NCI-H187 (cell line): ENCODE data around the gene PRPF40B.
A peak's percentile ranks its signal among the peaks of the same experiment; 100 is the strongest.

Source experiments
- DNase-seq, 2 experiments: peaks; one replicate each; lab custom pipeline; 2025; lab: John Stamatoyannopoulos, UW

PRPF40B gene

DNA sequence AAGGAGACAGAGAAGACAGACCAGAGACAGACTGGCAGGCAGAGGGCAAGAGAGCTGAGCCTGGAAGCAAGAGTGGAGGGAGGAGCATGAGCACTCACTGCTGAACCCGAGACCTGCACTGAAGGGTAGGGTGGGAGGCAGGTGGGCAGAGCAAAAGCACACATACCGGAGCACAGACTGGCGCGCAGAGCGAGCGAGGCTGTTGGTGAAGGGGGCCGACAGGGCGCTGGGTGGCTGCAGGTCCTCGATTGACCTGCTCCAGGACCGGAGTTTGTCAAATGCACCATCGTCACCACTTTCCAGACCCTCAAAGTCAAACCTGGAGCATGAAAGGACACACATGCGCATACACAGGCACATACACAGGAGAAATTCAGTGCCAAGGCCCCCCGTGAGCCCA lies 34.9 kb downstream of the PRPF40B start:
- DNase-seq, result no peak

- DNase-seq, result no peak
These were observed 36.4 kb downstream of the PRPF40B start for GRCh38 chr12:49659753-49660152.

- no peak for DNase-seq
These were observed 37.8 kb downstream of the PRPF40B start for GRCh38 chr12:49661191-49661590.

GRCh38 chr12:49661746-49662145 lies 38.4 kb downstream of the PRPF40B start:
- no peak for DNase-seq

GRCh38 chr12:49662998-49663843 lies 39.9 kb downstream of the PRPF40B start:
- DNase-seq, result no peak

DNA sequence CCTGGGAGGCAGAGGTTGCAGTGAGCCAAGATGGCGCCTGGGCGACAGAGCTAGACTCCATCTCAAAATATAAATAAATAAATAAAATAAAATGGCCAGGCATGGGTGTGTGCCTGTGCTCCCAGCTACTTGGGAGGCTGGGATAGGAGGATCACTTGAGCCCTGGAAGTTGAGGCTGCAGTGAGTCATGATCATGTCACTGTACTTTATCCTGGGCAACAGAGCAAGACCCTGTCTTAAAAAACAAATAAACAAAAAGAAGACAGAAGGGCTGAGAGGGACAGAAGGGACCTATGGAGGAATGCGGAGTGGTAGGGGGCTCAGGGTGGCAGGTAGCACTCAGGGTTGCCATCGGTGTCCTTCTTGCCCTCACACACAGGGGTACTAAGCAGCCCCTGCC lies 40.8 kb downstream of the PRPF40B start:
- no peak for DNase-seq

DNA sequence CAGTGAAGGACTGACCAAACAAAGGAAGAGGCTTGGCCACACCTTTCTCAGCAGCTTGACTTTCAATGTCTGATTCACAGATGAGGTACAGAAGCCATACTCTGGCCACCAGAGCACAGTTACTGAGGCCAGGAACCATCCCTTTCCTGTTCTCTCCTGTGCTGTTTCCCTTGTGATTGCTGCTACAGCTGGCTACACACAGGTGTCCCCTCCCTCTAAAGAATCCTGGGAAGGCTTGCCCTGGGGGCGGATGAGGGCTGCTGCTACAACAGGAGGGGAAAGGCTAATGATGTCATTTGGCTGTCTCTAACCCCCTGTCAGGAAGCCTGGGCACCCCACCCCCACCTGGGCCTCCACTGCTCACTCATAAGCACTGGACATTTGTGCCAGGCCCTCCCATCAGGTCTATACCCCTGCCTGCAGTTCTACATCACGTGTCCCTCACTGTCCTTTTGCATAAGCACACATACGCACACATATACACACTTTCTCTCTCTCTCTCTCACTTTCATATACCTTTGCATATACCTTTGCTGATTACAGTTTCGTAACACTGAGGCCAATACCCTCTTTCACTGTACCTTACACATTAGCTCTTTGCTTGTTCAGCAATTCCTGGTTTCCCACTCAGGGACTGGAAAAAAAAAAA lies 41.4 kb downstream of the PRPF40B start:
- no peak for DNase-seq

- DNase-seq, result no peak
These were observed 42.0 kb downstream of the PRPF40B start for GRCh38 chr12:49665384-49665783.

DNA sequence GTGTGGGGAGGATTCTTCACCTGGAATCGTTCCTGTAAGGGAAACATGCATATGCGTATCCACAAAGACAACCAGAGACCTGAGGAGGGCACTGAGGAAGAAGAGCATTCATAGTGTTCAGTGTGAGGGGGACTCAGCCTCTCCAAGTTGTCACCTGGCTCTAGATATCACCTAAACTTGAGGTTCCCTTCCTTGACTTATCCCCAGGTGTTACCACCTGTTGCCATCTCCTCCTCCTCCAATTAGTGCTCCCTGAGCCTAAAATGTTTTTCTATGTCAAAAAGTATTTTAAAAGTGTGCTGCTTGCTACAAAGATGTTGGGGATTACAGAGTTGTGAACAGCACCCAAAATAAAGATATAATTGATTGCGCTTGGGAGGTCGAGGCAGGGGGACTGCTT lies 42.8 kb downstream of the PRPF40B start:
- no peak for DNase-seq

DNA sequence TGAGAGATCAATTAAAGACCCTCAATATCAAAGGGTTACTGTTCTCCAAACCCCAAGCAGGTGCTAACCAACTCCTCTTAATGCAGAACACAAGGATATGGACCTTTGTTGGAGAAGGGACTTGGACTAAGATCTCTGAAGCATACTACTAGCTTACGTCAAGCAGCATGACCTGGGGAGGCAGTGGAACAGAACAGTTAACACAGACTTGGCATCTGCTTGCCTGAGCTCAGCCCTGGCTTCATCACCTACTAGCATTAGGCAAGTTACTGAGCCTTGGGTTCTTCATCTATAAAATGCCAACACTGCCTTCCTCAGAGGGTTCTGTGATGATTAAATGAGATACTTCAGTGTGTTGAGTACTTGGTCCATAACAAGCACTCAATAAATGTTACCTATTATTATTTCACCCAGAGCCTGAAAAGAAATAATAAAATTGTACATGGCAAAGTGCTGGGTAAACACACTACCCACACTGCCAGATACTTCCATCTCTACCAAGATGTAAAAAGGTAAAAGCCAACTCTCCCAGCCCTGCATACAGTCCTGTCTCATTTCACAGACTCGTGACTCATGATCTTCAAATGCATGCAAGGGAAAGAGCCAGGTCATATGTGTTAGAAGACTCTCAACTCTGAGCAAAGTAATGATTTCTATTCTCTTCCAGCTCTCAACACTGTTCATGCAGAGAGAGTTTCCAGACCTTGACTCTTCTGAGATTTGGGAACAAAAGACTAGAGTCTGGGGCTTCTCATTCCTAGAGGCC lies 44.1 kb downstream of the PRPF40B start:
- no peak for DNase-seq

DNA sequence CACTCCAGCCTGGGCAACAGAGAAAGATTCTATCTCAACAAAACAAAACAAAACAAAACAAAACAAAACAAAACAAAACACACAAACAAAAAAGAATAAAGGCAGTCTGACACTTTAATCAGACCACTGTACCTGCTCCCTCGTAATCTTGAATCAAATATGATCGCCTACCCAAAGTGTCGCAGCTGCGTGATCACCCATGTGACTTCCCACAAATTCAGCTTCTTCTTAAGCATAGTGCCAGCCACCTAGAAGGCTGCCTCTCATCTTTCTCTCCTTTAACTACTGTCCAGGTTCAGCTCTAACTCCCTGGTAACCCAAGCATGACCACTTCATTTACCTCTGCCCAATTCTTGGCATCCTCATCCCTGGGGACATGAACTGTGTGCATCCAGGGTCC lies 46.4 kb downstream of the PRPF40B start:
- DNase-seq, result no peak

- DNase-seq, result no peak
These were observed 47.8 kb downstream of the PRPF40B start for GRCh38 chr12:49671031-49671765.

- no peak for DNase-seq
These were observed 49.2 kb downstream of the PRPF40B start for GRCh38 chr12:49672301-49673217.

DNA sequence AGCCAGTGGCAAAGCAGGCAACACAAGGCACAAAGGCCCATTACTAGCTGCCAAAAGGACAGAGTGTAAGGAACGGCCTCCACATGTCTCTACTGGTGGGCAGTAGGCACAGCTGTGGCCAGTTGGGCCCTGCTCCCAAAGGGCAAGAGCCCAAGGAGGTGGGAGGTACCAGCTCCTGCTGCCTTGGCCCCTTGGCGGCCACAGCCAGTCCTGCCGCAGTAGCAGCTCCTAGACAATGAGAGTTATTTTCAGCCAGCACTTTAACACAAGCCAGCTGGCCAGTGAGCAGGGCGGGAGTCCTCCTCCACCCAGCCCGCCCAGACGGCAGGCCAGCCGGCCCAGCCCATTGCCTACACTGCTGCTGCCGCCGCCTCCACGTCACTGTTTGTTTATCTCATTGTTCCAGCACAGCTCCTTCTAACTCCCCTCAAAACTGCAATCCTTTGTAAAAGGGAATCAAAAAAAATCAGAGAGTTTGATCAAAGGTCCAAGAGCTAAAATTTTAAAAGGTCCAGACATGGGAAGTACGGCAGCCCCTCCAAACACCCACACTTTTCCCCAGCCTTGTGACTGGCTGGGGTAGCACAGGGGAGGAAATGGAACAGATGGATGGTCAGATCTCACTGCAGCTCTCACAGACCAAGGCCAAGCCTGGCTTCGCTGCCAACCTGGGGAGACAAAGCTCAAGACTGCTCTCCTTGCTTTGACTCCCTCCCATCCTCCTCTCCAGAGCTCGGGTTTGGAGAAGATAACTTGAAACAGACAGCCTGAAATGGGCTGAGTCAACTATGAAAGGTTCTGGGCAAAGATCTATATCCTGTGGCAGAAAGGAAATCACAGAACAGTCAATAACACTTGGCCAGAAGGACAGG lies 50.3 kb downstream of the PRPF40B start:
- DNase-seq, result peak; percentile 62 to 70

DNA sequence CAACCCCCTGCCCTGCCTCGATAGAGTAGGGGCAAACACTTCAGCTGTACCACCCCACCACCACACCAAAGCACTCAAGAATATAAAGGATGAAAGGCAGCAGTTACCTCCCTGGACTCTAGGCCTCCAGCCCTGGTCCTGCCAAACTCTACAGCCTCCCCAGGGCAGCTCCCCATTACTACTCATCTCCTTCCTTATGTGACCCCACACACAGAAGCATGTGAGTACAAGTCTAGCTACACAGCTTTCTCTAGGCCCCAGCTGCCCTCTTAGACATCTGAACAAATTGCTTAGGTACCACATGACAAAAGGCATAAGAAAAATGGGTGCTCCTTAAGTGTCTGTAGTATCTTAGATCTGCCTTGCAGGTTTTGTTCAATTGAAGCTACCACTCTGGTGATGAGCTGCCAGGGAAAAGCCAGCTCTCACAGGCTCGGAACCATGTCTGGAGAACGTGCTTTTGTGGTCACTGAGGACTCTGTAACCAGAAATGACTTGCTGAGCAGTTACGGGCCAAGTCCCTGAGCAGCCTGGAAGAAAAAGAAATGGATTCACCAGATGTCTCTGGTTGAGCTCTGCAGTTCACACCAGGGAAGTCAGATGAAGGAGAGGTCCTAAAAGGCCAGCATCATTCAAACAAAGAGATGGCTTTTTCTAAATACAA lies 51.1 kb downstream of the PRPF40B start:
- DNase-seq, result peak; percentile 19 to 22

DNA sequence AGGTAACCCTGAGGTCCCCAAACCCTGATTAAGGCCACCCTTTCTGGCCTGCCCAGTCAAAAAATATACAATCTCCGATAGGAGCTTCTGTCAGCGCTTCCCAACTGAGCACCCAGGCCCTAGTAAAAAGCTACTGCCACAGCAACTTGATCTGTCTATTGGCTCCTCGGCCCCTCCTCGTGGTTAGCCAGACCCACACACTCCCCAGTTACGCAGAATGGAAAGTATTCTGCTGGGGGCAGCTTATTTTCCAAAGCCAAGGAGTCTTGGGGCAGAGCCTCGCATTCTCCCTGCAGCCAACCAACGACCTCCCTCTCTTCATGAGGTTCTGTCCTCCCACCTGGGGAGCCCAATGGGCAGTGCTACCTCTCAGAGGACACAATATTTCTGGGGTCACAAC lies 51.8 kb downstream of the PRPF40B start:
- DNase-seq, result no peak

GRCh38 chr12:49678711-49679110 lies 55.4 kb downstream of the PRPF40B start:
- DNase-seq, result no peak

DNA sequence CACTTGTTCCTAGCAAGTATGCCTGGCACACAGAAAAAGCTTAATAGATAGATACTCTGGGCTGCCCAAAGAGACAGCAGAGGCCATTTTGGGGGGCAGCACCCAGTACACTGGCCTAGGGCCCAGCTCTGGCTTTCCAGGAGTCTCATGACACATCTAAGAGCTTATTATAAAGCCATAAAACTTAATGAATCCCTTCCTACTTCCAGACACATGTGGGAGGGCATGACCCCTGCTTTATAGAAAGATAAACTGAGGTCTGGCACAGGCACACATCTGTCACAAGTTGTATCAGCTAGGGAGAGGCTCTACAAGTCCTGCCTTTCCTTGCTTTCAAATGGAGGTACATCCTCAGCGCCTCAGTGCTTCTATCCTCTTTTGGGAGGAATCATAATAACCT lies 56.7 kb downstream of the PRPF40B start:
- DNase-seq, result no peak

- peak in 1 of 2 experiments; percentile 43 for DNase-seq
These were observed 60.4 kb downstream of the PRPF40B start for GRCh38 chr12:49683599-49684309.
